Activated CD8-positive, alpha-beta T cell treated with anti-CD3 and anti-CD28 coated beads, Interleukin-2, amount 10 ng/mL, durations not matched to agents 7 days and 5 days (primary cell): Measurements from ENCODE around the gene FGD4. TPM values are rescaled to one million over a fixed set of nuclear protein-coding genes. Genes with fewer than 3 reads are reported as not detected.
A peak's percentile ranks its signal among the peaks of the same experiment; 100 is the strongest.

Source experiments
- ATAC-seq: fragments of 150-1000 bp; cut with Tn5 transposase; one replicate; pipeline ENCODE4 v1.10.0; 2021; ENCODE audit warnings: moderate library complexity
- CTCF ChIA-PET: fragments of 350-600 bp; sonication (Branson Sonifier 250); formaldehyde crosslinking; loops from one replicate; lab custom pipeline; 2021; ENCODE audit warnings: antibody characterized with exemption; lab: Charles Lee
- POLR2A ChIA-PET: fragments of 350-600 bp; sonication (Branson Sonifier 250); formaldehyde crosslinking; loops from one replicate; lab custom pipeline; 2021; ENCODE audit warnings: antibody characterized with exemption; lab: Charles Lee
- DNase-seq: peaks from one replicate; pipeline ENCODE4 v3.0.0-alpha.2; 2020
- H3K27ac Mint-ChIP-seq: one replicate; pipeline ENCODE4 v1.8.0; 2021; ENCODE audit warnings: mild to moderate bottlenecking, mixed read lengths
- H3K27me3 Mint-ChIP-seq: one replicate; pipeline ENCODE4 v1.8.0; 2021; ENCODE audit warnings: low read depth, mixed read lengths
- H3K36me3 Mint-ChIP-seq: one replicate; pipeline ENCODE4 v1.8.0; 2021; ENCODE audit warnings: low read depth, mixed read lengths
- H3K4me1 Mint-ChIP-seq: one replicate; pipeline ENCODE4 v1.8.0; 2021; ENCODE audit warnings: low read depth, mixed read lengths
- H3K4me3 Mint-ChIP-seq: one replicate; pipeline ENCODE4 v1.8.0; 2021; ENCODE audit warnings: mild to moderate bottlenecking, mixed read lengths
- H3K9me3 Mint-ChIP-seq: one replicate; pipeline ENCODE4 v1.8.0; 2022; ENCODE audit warnings: mixed read lengths; ENCODE audit not compliant: insufficient read depth
- total RNA-seq, 2 experiments: library from RNA; stranded (reverse); gene quantifications; one replicate each; pipeline ENCODE4 v1.2.3, GENCODE V29; 2021

Gene FGD4
- total RNA-seq, 2 experiments from 2014 or later, result 0.66 to 0.68 TPM

DNA sequence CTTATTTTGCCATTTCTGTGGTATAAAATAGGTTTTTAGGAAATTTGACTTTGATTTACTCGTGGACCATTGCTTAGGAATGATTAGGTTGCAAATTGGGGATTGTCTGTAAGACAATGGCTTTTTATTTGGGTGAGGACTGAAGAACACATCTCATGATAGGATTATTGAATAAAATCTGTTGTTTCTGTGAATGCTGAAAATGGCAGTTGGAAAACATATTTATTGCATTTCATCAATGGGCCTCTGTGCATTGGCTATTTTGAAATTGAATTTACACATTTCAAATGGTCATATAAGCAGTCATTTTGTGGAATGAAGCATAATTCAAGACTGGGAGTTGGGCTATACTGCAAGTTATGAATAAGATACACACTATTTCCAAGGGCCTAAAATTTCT is 46.0 kb downstream of the FGD4 start:
- no peaks in the 10 kb centered on the region for H3K27me3 Mint-ChIP-seq
- no peaks in the 10 kb centered on the region for H3K4me1 Mint-ChIP-seq
- no peaks in the 10 kb centered on the region for H3K36me3 Mint-ChIP-seq
- no peak overlapping the region for H3K4me3 Mint-ChIP-seq
- ChIA-PET POLR2A (no interaction called here), CTCF (no interaction called here)
- no peak overlapping the region for H3K27ac Mint-ChIP-seq
- no peak for DNase-seq
- no peaks in the 10 kb centered on the region for H3K9me3 Mint-ChIP-seq
- no peak for ATAC-seq

DNA sequence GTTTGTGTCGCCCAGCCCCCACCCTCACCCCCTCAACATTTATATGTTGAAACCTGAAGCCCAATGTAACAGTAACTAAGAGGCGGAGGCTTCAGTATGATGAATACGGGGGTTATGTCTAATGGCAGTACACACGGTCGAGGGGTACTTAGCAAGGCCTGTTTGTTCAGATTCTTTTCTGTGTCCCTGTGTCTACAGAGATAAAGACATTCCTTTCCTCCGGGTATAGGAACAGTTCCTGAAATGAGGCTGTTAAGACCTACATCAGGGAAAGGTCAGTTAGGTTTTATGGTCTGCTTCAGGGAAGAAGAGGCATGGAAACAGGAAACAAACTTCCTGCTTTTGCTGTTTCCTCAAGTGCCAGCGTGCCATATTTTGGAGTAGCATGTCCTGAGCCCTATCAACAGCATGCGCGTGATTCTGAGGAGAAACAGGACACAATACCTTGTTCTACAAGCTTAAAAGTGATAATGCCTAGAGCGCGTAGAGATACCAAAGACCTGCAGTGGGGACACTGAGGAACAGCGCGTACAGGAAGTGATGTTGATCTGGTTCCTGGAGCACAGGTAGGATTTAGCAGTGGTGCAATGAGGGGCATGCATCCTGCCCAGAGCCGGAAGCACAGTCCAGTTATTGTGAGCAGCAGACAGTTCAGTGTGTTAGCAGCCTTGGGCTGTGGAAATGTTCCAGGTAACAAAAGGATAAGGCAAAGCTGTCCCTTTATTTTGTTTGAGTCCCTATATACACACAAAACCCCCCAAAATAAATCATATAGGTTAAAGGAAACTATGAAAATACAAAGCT is 47.2 kb downstream of the FGD4 start:
- Mint-ChIP-seq H3K4me3 (no peak overlapping the region), H3K27me3 (no peaks in the 10 kb centered on the region), H3K4me1 (no peaks in the 10 kb centered on the region), H3K9me3 (no peaks in the 10 kb centered on the region), H3K27ac (no peak overlapping the region), H3K36me3 (no peaks in the 10 kb centered on the region)
- DNase-seq (no peak), ATAC-seq (no peak)
- POLR2A ChIA-PET, result no interaction called here
- CTCF ChIA-PET, result interaction anchor here (1.1 kb wide), 1 partner anchor 9 kb away, joined by 3 read pairs; no protein-coding TSS in a partner anchor

DNA sequence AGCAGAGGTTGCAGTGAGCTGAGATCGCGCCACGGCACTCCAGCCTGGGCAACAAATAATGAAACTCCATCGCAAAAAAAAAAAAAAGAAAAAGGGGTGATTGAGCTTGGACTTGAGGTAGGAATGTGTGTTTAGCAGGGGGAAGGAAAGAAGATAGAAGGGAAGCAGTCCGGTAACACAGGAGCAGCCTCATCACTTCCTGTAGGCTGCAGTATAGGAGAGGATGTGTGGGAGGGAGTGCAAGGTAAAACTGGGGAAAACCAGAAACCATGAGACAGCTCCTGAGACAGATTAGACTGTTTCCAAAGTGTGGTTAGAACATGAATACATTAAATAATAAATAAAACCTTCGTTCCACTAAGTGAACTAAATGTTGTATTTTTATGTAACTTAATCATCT is 49.2 kb downstream of the FGD4 start:
- no peaks in the 10 kb centered on the region for H3K9me3 Mint-ChIP-seq
- ATAC-seq (no peak), DNase-seq (no peak)
- H3K27ac Mint-ChIP-seq, result no peak overlapping the region
- H3K36me3 Mint-ChIP-seq, result no peaks in the 10 kb centered on the region
- H3K4me3 Mint-ChIP-seq, result no peak overlapping the region
- POLR2A ChIA-PET, result no interaction called here
- H3K4me1 Mint-ChIP-seq, result no peaks in the 10 kb centered on the region
- peaks cover 3% of the 10 kb centered on the region for H3K27me3 Mint-ChIP-seq
- CTCF ChIA-PET, result interaction anchor here (0.8 to 1.3 kb wide), 2 partner anchors 224 to 306 kb away, joined by 3 to 5 read pairs; no protein-coding TSS in a partner anchor

DNA sequence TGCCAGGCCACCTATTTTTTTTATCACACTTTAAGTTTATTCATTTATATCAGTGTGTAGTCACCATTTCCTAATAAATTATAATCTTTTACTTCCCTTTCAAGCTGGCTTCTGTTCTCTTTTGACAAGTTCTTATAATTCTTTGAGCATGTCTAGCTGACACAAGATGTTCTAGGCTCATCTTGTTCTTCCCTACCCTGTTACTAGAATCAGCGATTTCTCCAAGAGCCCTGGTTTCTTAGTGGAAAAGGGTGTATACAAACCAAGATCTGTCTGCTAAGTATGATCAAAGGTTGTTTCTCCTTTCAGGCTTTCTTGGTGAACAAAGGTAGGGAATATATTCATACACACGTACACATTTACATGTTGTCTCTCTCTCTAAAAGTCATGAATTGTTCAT is 51.0 kb downstream of the FGD4 start:
- Mint-ChIP-seq H3K27me3 (peaks cover 6% of the 10 kb centered on the region), H3K27ac (no peak overlapping the region), H3K36me3 (no peaks in the 10 kb centered on the region), H3K9me3 (no peaks in the 10 kb centered on the region), H3K4me1 (no peaks in the 10 kb centered on the region), H3K4me3 (no peak overlapping the region)
- no peak for DNase-seq
- ChIA-PET CTCF (interaction anchor here (1.3 kb wide), 1 partner anchor 84 kb away, joined by 3 read pairs; no protein-coding TSS in a partner anchor), POLR2A (no interaction called here)
- no peak for ATAC-seq

DNA sequence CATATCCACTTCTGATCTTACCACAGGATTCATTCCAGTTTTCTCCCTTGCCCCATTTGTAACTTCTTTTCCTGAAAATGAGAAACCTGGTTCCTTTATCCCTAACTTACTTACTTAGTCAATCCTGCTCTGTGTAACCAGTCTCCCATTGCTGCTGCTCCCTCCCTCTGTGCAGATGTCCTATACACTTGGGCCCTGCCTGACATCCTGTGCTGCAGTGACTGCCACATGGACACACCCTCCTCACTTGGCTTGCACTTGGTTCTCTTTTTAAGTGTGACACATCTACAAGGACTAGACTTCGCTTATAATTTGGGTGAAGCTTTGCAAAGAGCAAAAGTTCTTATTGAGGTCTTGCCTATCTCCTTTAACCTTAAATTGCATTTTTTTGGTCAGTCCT is 51.4 kb downstream of the FGD4 start:
- Mint-ChIP-seq H3K9me3 (no peaks in the 10 kb centered on the region), H3K36me3 (no peaks in the 10 kb centered on the region), H3K4me3 (no peak overlapping the region), H3K27ac (no peak overlapping the region), H3K27me3 (peaks cover 6% of the 10 kb centered on the region), H3K4me1 (no peaks in the 10 kb centered on the region)
- CTCF ChIA-PET, result interaction anchor here (1.3 kb wide), 1 partner anchor 84 kb away, joined by 3 read pairs; no protein-coding TSS in a partner anchor
- no peak for DNase-seq
- POLR2A ChIA-PET, result no interaction called here
- ATAC-seq, result no peak

DNA sequence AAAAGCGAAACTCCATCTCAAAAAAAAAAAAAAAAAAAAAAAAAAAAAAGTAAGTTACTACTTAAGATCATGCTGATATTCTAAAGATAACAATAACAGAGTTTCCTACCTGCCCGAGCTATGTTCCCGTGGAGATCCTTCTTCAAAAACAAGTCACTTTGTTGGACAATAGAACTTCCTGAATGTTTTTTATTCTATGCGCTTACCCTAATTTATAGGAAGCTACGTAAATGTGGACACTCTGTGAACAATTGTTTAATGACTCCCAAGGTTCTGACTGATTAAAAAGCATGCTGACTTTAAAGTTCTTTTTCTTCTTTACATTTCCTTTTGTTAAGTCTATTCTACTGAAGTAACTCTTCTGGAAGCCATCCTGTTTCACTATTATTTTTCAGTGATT is 52.5 kb downstream of the FGD4 start:
- ChIA-PET CTCF (no interaction called here), POLR2A (no interaction called here)
- DNase-seq, result no peak
- H3K27me3 Mint-ChIP-seq, result peaks cover 6% of the 10 kb centered on the region
- H3K9me3 Mint-ChIP-seq, result no peaks in the 10 kb centered on the region
- no peak for ATAC-seq
- no peak overlapping the region for H3K4me3 Mint-ChIP-seq
- no peaks in the 10 kb centered on the region for H3K36me3 Mint-ChIP-seq
- no peak overlapping the region for H3K27ac Mint-ChIP-seq
- peaks cover 3% of the 10 kb centered on the region for H3K4me1 Mint-ChIP-seq

DNA sequence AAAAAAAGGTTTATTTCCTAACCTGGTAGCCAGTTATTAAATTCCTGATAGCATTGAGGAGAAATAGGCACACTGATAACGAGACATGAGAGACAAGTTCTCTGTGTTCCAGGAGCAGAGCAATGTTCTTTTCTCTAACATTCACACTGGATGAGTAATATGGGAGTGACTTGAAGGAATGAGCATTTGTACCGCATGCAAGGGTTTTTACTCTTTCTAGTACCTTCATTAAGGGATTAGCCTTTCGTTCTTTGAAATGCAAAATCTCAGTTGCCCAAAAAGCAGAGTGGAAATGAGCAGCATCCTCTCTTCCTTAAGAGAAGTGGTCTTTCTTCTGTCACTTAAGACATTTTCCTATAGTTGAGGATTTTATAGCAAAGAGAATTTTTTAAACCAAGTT is 54.7 kb downstream of the FGD4 start:
- ATAC-seq, result no peak
- Mint-ChIP-seq H3K27ac (no peak overlapping the region), H3K9me3 (no peaks in the 10 kb centered on the region), H3K36me3 (no peaks in the 10 kb centered on the region), H3K4me3 (no peak overlapping the region), H3K27me3 (peaks cover 6% of the 10 kb centered on the region), H3K4me1 (peaks cover 3% of the 10 kb centered on the region)
- ChIA-PET CTCF (interaction anchor here (1.0 to 5.2 kb wide), 2 partner anchors 216 to 253 kb away, joined by 3 to 83 read pairs; no protein-coding TSS in a partner anchor), POLR2A (no interaction called here)
- DNase-seq, result no peak

DNA sequence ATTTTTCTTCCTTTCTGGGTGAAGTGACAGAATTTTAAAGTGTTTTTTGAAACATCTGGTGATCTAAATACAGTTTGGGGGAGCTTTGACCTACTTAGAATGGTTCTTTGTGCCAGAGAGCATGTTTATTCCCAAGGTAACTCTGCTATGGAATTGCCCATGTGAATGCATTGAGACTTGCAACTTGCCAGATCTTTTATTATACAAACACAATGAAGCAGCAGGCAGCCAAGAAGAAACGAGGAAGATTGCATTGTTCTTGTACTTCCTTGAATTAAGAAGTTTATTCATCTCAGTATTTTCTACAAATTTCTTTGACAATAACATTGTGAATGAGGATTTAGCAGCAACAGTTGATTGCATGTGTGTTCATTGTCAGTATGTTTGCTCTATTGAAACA is 55.5 kb downstream of the FGD4 start:
- DNase-seq (no peak), ATAC-seq (no peak)
- ChIA-PET CTCF (interaction anchor here (1.0 to 5.2 kb wide), 12 partner anchors 8 to 300 kb away, joined by 3 to 83 read pairs (median 6); partner anchors contain the start of gene YARS2), POLR2A (no interaction called here)
- Mint-ChIP-seq H3K36me3 (no peaks in the 10 kb centered on the region), H3K27me3 (peaks cover 6% of the 10 kb centered on the region), H3K4me3 (no peak overlapping the region), H3K27ac (no peak overlapping the region), H3K9me3 (no peaks in the 10 kb centered on the region), H3K4me1 (peaks cover 3% of the 10 kb centered on the region)

DNA sequence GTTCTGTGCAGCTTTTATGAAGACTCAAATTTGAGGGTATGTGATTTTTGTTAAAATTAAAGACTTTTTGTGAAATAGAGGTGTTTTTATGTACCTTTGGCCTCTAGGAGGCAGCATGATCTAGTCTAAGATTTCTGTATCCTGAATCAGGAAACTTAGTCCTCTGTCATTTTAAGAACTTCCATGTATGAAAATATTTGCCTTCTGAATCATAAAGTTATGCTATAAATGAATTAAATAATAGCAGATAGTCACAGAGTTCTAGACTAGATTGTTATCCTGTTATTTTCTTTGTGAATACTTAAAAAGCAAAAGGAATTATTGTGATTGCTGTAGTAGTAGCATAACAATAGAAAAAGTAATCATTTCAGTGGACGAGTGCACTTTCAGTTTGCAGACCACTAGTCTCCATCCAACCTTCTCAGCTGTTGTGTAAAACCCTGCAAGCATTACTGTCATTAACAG is 56.3 kb downstream of the FGD4 start:
- Mint-ChIP-seq H3K27ac (no peak overlapping the region), H3K4me1 (peaks cover 3% of the 10 kb centered on the region), H3K9me3 (no peaks in the 10 kb centered on the region), H3K36me3 (no peaks in the 10 kb centered on the region), H3K27me3 (peaks cover 6% of the 10 kb centered on the region), H3K4me3 (no peak overlapping the region)
- ATAC-seq (no peak), DNase-seq (peak; percentile 42)
- ChIA-PET CTCF (interaction anchor here (0.7 to 5.2 kb wide), 24 partner anchors 9 to 299 kb away, joined by 3 to 83 read pairs (median 5); partner anchors contain the start of gene YARS2), POLR2A (no interaction called here)

DNA sequence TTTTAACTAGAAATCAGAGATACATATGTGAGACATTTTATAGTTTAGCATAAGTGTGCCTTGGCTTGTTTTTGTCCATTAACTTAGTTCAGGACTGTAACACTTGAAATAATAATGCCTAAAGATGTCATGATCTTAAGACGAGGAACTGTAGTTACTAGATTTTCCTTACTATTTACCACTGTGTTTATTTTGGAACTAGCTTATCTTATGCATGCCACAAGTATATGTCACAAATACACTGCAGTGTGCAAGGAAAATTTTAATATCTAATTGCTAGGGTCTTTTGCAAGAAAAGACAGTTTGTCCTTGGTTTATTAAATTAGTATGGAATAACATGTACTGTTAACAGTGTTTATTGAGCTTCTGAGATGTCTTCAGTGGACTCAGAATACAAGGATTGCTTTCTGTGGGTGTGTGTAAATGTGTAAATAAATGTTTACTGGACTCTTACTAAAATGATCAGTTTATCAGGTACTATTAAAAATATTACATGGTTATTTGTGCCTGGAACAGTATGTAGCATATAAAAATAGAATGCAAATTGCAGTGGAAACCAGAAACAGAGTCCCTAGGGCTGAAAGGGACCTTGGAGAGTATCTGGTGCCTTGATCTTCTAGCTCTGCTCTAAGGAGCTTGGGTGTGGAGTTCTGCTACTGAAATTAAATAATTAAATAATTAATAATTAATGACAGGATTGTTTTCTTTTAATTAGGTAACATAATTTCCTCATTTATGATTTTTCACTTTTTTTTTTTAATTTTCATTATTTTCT is 58.1 kb downstream of the FGD4 start:
- Mint-ChIP-seq H3K9me3 (no peaks in the 10 kb centered on the region), H3K36me3 (no peaks in the 10 kb centered on the region), H3K4me1 (peaks cover 3% of the 10 kb centered on the region), H3K4me3 (no peak overlapping the region), H3K27ac (no peak overlapping the region), H3K27me3 (peaks cover 7% of the 10 kb centered on the region)
- DNase-seq, result no peak
- ChIA-PET POLR2A (no interaction called here), CTCF (interaction anchor here (0.8 to 5.2 kb wide), 14 partner anchors 11 to 298 kb away, joined by 3 to 83 read pairs (median 6); partner anchors contain the start of gene YARS2)
- no peak for ATAC-seq

DNA sequence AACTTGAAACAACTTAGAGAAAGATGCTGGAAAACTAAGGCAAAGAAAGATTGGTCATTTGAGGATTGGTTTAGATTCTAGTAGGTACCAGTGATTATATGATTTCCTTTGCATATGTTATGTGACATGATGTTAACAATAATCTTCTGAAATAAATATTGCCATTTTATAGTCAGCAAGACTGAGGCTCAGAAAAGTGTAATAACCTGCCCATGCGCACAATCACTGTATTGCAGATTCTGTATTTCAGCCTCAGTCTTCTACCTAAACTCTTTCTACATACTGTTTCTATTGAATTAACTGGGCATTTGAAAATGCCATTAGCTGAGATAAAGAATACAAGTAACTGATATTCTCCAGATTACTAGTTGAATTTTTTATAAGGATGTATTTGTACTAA is 61.3 kb downstream of the FGD4 start:
- no peak for DNase-seq
- peaks cover 3% of the 10 kb centered on the region for H3K4me1 Mint-ChIP-seq
- ATAC-seq, result no peak
- ChIA-PET CTCF (interaction anchor here (1.5 kb wide), 1 partner anchor 212 kb away, joined by 3 read pairs; no protein-coding TSS in a partner anchor), POLR2A (no interaction called here)
- no peaks in the 10 kb centered on the region for H3K36me3 Mint-ChIP-seq
- H3K9me3 Mint-ChIP-seq, result no peaks in the 10 kb centered on the region
- no peak overlapping the region for H3K4me3 Mint-ChIP-seq
- no peak overlapping the region for H3K27ac Mint-ChIP-seq
- peaks cover 2% of the 10 kb centered on the region for H3K27me3 Mint-ChIP-seq
